Natural killer cell (primary cell): ENCODE measurements around the gene GSE1. TPM values are rescaled to one million over a fixed set of nuclear protein-coding genes. Genes with fewer than 3 reads are reported as not detected.

ENCODE experiments used
- ATAC-seq, 3 donors: fragments of 150-1000 bp in 2 of 3; fragments of 200-7000 bp in 1 of 3; cut with Tn5 transposase; 1 replicate in 1 of 3; 2 replicates in 2 of 3; pipeline ENCODE4 v1.10.0; 2021; ENCODE audit warnings: mild to moderate bottlenecking in 2 of 3, moderate library complexity in 2 of 3
- DNase-seq, 2 donors: peaks; one replicate each; pipeline versions ENCODE4 v3.0.0 to v3.0.0-alpha.2; 2013 to 2021; ENCODE audit warnings: mixed read lengths in 1 of 2
- H3K27ac ChIP-seq: one replicate; pipeline ENCODE4 v1.5.1; 2013; ENCODE audit warnings: mild to moderate bottlenecking, low read length
- H3K27me3 ChIP-seq: one replicate; pipeline ENCODE4 v1.6.1; 2013; ENCODE audit warnings: low read length; ENCODE audit not compliant: control insufficient read depth, insufficient read depth
- H3K36me3 ChIP-seq: one replicate; pipeline ENCODE4 v1.6.1; 2013; ENCODE audit warnings: low read length; ENCODE audit not compliant: control insufficient read depth, insufficient read depth
- H3K4me1 ChIP-seq: one replicate; pipeline ENCODE4 v1.6.1; 2013; ENCODE audit warnings: low read length; ENCODE audit not compliant: control insufficient read depth, insufficient read depth
- H3K4me3 ChIP-seq: one replicate; pipeline ENCODE4 v1.5.1; 2013; ENCODE audit warnings: low read length
- H3K9me3 ChIP-seq: one replicate; pipeline ENCODE4 v1.6.1; 2013; ENCODE audit warnings: low read length; ENCODE audit not compliant: control insufficient read depth, insufficient read depth
- H3K27ac Mint-ChIP-seq, 2 donors: one replicate each; pipeline ENCODE4 v1.8.0; 2022; ENCODE audit warnings: mild to moderate bottlenecking in 2 of 2, mixed read lengths in 2 of 2, moderate library complexity in 1 of 2
- H3K27me3 Mint-ChIP-seq, 2 donors: one replicate each; pipeline ENCODE4 v1.8.0; 2022; ENCODE audit warnings: low read depth in 2 of 2, mixed read lengths in 2 of 2
- H3K36me3 Mint-ChIP-seq: one replicate; pipeline ENCODE4 v1.8.0; 2022; ENCODE audit warnings: mixed read lengths
- H3K4me1 Mint-ChIP-seq, 2 donors: one replicate each; pipeline ENCODE4 v1.8.0; 2022; ENCODE audit warnings: mixed read lengths in 2 of 2
- H3K4me3 Mint-ChIP-seq: one replicate; pipeline ENCODE4 v1.8.0; 2022; ENCODE audit warnings: mild to moderate bottlenecking, moderate library complexity, mixed read lengths
- H3K9me3 Mint-ChIP-seq, 2 donors: one replicate each; pipeline ENCODE4 v1.8.0; 2022; ENCODE audit warnings: mixed read lengths in 2 of 2
- CTCF ChIP-seq: fragments of 200-600 bp; IDR thresholded peaks from one replicate; pipeline ENCODE4 v1.8.0; 2022; ENCODE audit warnings: antibody characterized with exemption
- WGBS: methylation state at CpG from one replicate; pipeline ENCODE4 v1.1.7; 2013; ENCODE audit warnings: missing lambda C conversion rate; ENCODE audit not compliant: insufficient coverage; 5-methylcytosine and 5-hydroxymethylcytosine counted together
- intact Hi-C: fragments of 100-400 bp; cut with micrococcal nuclease; formaldehyde crosslinking; loops from one replicate; pipeline ENCODE4 v1.14.2; 2022
- total RNA-seq, 4 donors: library from RNA; stranded (reverse); fragments of 120-200 nt in 1 of 4; gene quantifications; one replicate each; pipeline versions ENCODE4 v1.2.3 to v1.2.4, GENCODE V29; 2013 to 2022

GSE1 gene
- total RNA-seq, 3 donors from 2014 or later (not counting 1 experiment from before 2014, with no cell fraction given): 232 to 277 (median 233) TPM

GRCh38 chr16:85685251-85685650 lies 72.1 kb downstream of the GSE1 start:
- Mint-ChIP-seq H3K9me3 (no peaks in the 10 kb centered on the region), H3K36me3 (no peaks in the 10 kb centered on the region), H3K27me3 (no peaks in the 10 kb centered on the region), H3K4me3 (no peak overlapping the region), H3K4me1 (peaks cover 7 to 12% of the 10 kb centered on the region in 2 donors), H3K27ac (no peak overlapping the region)
- Histone ChIP-seq H3K4me3 (no peak overlapping the region), H3K4me1 (peaks cover 17% of the 10 kb centered on the region), H3K36me3 (no peaks in the 10 kb centered on the region), H3K9me3 (no peaks in the 10 kb centered on the region), H3K27me3 (no peaks in the 10 kb centered on the region), H3K27ac (no peak overlapping the region)
- intact Hi-C loops: no loop called here
- WGBS: 91% methylated on average over 2 of the region's 2 CpGs
- DNase-seq (no peak), ATAC-seq (no peak)
- TF ChIP-seq CTCF: no peak

DNA sequence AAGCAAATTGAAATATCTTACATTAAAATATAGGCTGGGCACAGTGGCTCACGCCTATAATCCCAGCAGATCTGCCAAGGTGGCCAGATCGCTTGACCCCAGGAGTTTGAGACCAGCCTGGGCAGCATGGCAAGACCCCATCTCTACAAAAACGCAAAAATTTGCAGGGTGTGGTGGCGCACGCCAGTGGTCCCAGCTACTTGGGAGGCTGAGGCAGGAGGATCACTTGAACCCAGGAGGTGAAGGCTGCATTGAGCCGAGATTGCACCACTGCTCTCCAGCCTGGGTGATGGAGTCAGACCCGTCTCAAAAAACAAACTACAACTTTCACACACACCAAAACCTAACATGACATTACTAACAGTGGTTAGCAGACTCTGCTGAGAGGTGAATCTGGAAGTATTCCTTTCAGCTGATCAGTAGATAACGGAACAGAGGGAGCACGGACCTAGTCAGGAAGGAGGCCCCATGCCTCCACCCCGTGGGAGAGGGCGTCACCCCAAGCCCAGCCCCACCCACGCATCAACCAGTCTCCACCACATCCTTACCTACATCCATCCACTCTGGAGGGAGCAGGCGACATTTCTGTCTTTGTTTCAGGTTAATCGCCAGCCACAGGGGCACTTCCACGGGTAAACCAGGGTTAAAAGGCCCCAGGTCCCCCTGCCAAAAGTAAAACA lies 73.9 kb downstream of the GSE1 start:
- H3K4me1 ChIP-seq: peaks cover 17% of the 10 kb centered on the region
- Mint-ChIP-seq H3K9me3 (no peaks in the 10 kb centered on the region), H3K4me1 (no peaks in the 10 kb centered on the region), H3K27me3 (no peaks in the 10 kb centered on the region), H3K4me3 (peak overlapping the region; percentile 58), H3K36me3 (no peaks in the 10 kb centered on the region), H3K27ac (no peak overlapping the region)
- ATAC-seq (no peak), DNase-seq (no peak)
- no peaks in the 10 kb centered on the region for H3K9me3 ChIP-seq
- no peak overlapping the region for H3K27ac ChIP-seq
- no peak for TF ChIP-seq CTCF
- intact Hi-C loops: no loop called here
- H3K36me3 ChIP-seq: no peaks in the 10 kb centered on the region
- 74% methylated on average over 15 of the region's 15 CpGs for WGBS
- no peaks in the 10 kb centered on the region for H3K27me3 ChIP-seq
- no peak overlapping the region for H3K4me3 ChIP-seq

DNA sequence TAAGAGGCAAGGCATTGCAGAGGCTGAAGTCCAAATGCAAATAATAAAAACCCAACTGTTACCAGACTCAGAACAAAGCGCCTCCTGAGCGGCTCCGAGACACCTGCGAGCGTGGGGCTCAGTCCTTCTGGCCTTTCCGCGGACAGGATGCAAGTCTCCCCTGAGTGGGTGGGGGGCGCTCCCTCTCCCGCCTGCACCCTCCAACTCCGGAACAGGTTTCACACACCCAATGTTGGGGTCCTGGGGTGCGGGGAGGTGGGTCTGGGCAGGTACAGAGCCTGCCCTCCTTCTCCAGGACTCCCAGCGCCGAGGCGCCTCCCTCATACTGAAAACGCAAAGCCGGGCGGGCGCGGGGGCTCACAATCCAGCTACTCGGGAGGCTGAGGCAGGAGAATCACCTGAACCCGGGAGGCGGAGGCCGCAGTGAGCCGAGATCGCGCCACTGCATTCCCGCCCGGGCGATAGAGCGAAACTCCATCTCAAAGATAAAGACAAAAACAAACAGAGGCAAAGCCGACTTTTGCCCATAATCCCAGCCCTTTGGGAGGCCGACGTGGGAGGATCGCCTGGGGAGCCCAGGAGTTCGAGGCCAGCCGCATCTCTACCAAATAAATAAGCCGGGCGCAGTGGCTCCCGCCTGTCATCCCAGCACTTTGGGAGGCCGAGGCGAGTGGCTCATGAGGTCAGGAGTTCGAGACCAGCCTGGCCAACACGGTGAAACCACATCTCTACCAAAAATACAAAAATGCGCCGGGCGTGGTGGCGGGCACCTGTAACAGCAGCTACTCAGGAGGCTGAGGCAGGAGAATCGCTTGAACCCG lies 74.7 kb downstream of the GSE1 start:
- H3K4me1 ChIP-seq: peaks cover 17% of the 10 kb centered on the region
- peak overlapping the region; percentile 49 for H3K4me3 ChIP-seq
- ATAC-seq: no peak
- Mint-ChIP-seq H3K4me3 (peak overlapping the region; percentile 81), H3K9me3 (no peaks in the 10 kb centered on the region), H3K27ac (no peak overlapping the region), H3K27me3 (no peaks in the 10 kb centered on the region), H3K4me1 (no peaks in the 10 kb centered on the region), H3K36me3 (no peaks in the 10 kb centered on the region)
- DNase-seq: no peak
- WGBS: 82% methylated on average over 49 of the region's 49 CpGs
- H3K9me3 ChIP-seq: no peaks in the 10 kb centered on the region
- intact Hi-C loops: no loop called here
- TF ChIP-seq CTCF: no peak
- no peaks in the 10 kb centered on the region for H3K36me3 ChIP-seq
- no peak overlapping the region for H3K27ac ChIP-seq
- H3K27me3 ChIP-seq: no peaks in the 10 kb centered on the region
